HepG2 (cell line): ENCODE measurements around the gene CHI3L1. TPM values are rescaled to one million over a fixed set of nuclear protein-coding genes. Genes with fewer than 3 reads are reported as not detected.

Source experiments
- ATAC-seq: fragments of 200-7000 bp; cut with Tn5 transposase; 3 replicates; pipeline ENCODE4 v1.9.1; 2020; ENCODE audit warnings: mild to moderate bottlenecking, moderate library complexity
- BruUV-seq: library from RNA; stranded (reverse); fragments of 400-500 nt; replicated peaks from 2 replicates; lab custom pipeline; 2021; lab: Mats Ljungman, UMichigan
- CTCF ChIA-PET: fragments of 300-600 bp; formaldehyde crosslinking; extraction: SDS; loops from one replicate; lab custom pipeline; 2021; ENCODE audit warnings: low total read pairs, inconsistent platforms, low intra/inter-chr PET ratio; lab: Yijun Ruan, JAX
- POLR2A ChIA-PET: fragments of 350-600 bp; sonication (Branson Sonifier 250); formaldehyde crosslinking; loops from one replicate; lab custom pipeline; 2020; ENCODE audit warnings: antibody characterized with exemption, inconsistent platforms; lab: Yijun Ruan, JAX
- DNase-seq: peaks from one replicate; pipeline ENCODE4 v3.0.0-alpha.2; 2015; ENCODE audit warnings: low spot score
- FAIRE-seq: peaks from 3 replicates; lab custom pipeline; 2011; peaks lifted over from hg19 to GRCh38; lab: Jason Lieb, UNC
- H2AFZ ChIP-seq: one replicate; pipeline ENCODE4 v1.6.1; 2011; ENCODE audit warnings: low read length, inconsistent platforms
- H3K27ac ChIP-seq: fragments of 300-600 bp; 3 replicates; pipeline ENCODE4 v1.8.0; 2011; ENCODE audit warnings: mixed run types, mild to moderate bottlenecking, mixed read lengths, low read length, inconsistent platforms; ENCODE audit not compliant: insufficient read depth; ENCODE audit errors: extremely low read length
- H3K27me3 ChIP-seq, 2 experiments: fragments of 200-600 bp in 1 of 2; 2 replicates in 1 of 2; 3 replicates in 1 of 2; pipeline versions ENCODE4 v1.6.0 to v1.8.0; 2011; ENCODE audit warnings: low read length in 2 of 2, mild to moderate bottlenecking in 2 of 2, moderate library complexity in 2 of 2, inconsistent platforms in 1 of 2; ENCODE audit not compliant: insufficient read depth in 2 of 2, control insufficient read depth in 1 of 2
- H3K36me3 ChIP-seq, 2 experiments: fragments of 200-600 bp in 1 of 2; replicated peaks in 1 of 2; 2 replicates in 1 of 2; 3 replicates in 1 of 2; pipeline versions ENCODE4 v1.5.1 to v1.8.0; 2011; ENCODE audit warnings: low read length in 2 of 2, inconsistent platforms in 1 of 2; ENCODE audit not compliant: insufficient read depth in 2 of 2, control insufficient read depth in 1 of 2
- H3K4me1 ChIP-seq: 2 replicates; pipeline ENCODE4 v1.5.1; 2012; ENCODE audit warnings: low read length, inconsistent platforms; ENCODE audit not compliant: insufficient read depth
- H3K4me2 ChIP-seq: 2 replicates; pipeline ENCODE4 v1.6.0; 2011; ENCODE audit warnings: low read depth, low read length, inconsistent platforms
- H3K4me3 ChIP-seq, 3 experiments: fragments of 200-600 bp in 1 of 3; sonication (generic), shearing (Covaris generic) in 1 of 3; replicated peaks in 1 of 3; 2 replicates each; pipeline ENCODE4 v1.5.1; 2011 to 2016; ENCODE audit warnings: low read length in 3 of 3, inconsistent platforms in 2 of 3, low read depth in 2 of 3, mild to moderate bottlenecking in 2 of 3, control low read depth in 1 of 3, mixed read lengths in 1 of 3; ENCODE audit not compliant: insufficient read depth in 1 of 3
- H3K79me2 ChIP-seq: one replicate; pipeline ENCODE4 v1.6.1; 2011; ENCODE audit warnings: low read length, inconsistent platforms; ENCODE audit not compliant: insufficient read depth
- H3K9ac ChIP-seq: 2 replicates; pipeline ENCODE4 v1.6.0; 2011; ENCODE audit warnings: mild to moderate bottlenecking, low read depth, low read length, inconsistent platforms; ENCODE audit not compliant: insufficient read depth
- H3K9me3 ChIP-seq: 2 replicates; pipeline ENCODE4 v1.5.1; 2012; ENCODE audit warnings: mild to moderate bottlenecking, low read length
- H4K20me1 ChIP-seq: 2 replicates; pipeline ENCODE4 v1.6.0; 2011; ENCODE audit warnings: inconsistent platforms, mild to moderate bottlenecking, low read length, moderate library complexity; ENCODE audit not compliant: insufficient read depth
- AHDC1 ChIP-seq: sonication (generic); formaldehyde crosslinking; IDR thresholded peaks from 2 replicates; pipeline ENCODE4 v1.5.1; 2020; ENCODE audit warnings: mild to moderate bottlenecking, missing genetic modification reagents, borderline replicate concordance
- PRMT3 ChIP-seq: sonication (generic); formaldehyde crosslinking; IDR thresholded peaks from 2 replicates; pipeline ENCODE4 v1.8.1; 2022; ENCODE audit warnings: low read depth, mild to moderate bottlenecking, moderate library complexity, missing genetic modification reagents, borderline replicate concordance
- SMC3 ChIP-seq: IDR thresholded peaks from 2 replicates; pipeline ENCODE4 v1.6.1; 2011; ENCODE audit warnings: low read length, improper control_type of control experiment
- ZNF275 ChIP-seq: sonication (generic); formaldehyde crosslinking; IDR thresholded peaks from 2 replicates; pipeline ENCODE4 v1.8.0; 2022; ENCODE audit warnings: missing genetic modification reagents, mild to moderate bottlenecking, inconsistent platforms, borderline replicate concordance
- ZNF629 ChIP-seq: sonication (generic); formaldehyde crosslinking; conservative IDR thresholded peaks from 2 replicates; pipeline ENCODE4 v1.5.0; 2020; ENCODE audit warnings: missing genetic modification reagents
- ZNF776 ChIP-seq: sonication (generic); formaldehyde crosslinking; IDR thresholded peaks from 2 replicates; pipeline ENCODE4 v1.4.0; 2020; ENCODE audit warnings: mild to moderate bottlenecking, missing genetic modification reagents
- WGBS: methylation state at CpG from one replicate; pipeline ENCODE4 v1.1.6; 2017; ENCODE audit warnings: low lambda C conversion rate; 5-methylcytosine and 5-hydroxymethylcytosine counted together
- in situ Hi-C: cut with HindIII; loops from 2 replicates; pipeline ENCODE4 v1.10.0; 2017; ENCODE audit warnings: low pct_unique_long_range_greater_than_20kb; ENCODE audit not compliant: extremely low pct_ligation_motif_present
- intact Hi-C: fragments of 100-400 bp; cut with micrococcal nuclease; formaldehyde crosslinking; loops from one replicate; pipeline ENCODE4 v1.10.0; 2022; ENCODE audit not compliant: unreplicated experiment
- polyA plus RNA-seq, 8 experiments: library from polyadenylated mRNA; depleted of rRNA in 3 of 8; stranded (reverse) in 7 of 8; unstranded in 1 of 8; fragments of >200 nt; fragmentation: Illumina TruSeq in 4 of 8; extraction: Trizol in 4 of 8; gene quantifications; 2 replicates each; pipeline versions ENCODE4 v1.2.1 to v1.2.3, GENCODE V29; 2011 to 2016; ENCODE audit warnings: low read depth in 4 of 8, missing spikeins in 1 of 8, mixed read lengths in 1 of 8; ENCODE audit not compliant: insufficient read depth in 1 of 8
- total RNA-seq, 5 experiments: library from RNA; depleted of rRNA; stranded (reverse); fragments of >200 nt; fragmentation: Illumina TruSeq; extraction: Trizol; gene quantifications; 2 replicates each; pipeline ENCODE4 v1.2.3, GENCODE V29; 2016; ENCODE audit warnings: low read depth in 1 of 5

The CHI3L1 gene
- total and polyA plus RNA-seq, 2 of the 13 experiments (the other 11 are each of a cell fraction or from before 2014, with no cell fraction given), result 0.09 to 0.13 TPM

- TF ChIP-seq AHDC1 (CRISPR knock-in tag) (no peak), PRMT3 (CRISPR knock-in tag) (no peak)
Observed at GRCh38 chr1:203217139-203217655, 30.7 kb upstream of the CHI3L1 start (continued).

- H3K36me3 ChIP-seq, result no peaks in the 10 kb centered on the region
- no peaks in the 10 kb centered on the region for H3K9me3 ChIP-seq
- POLR2A ChIA-PET, result interaction anchor here (0.6 kb wide), 1 partner anchor 86 kb away, joined by 3 read pairs; no protein-coding TSS in a partner anchor
- no peaks in the 10 kb centered on the region for H4K20me1 ChIP-seq
- in situ Hi-C loops, result loop anchor here (5.0 kb wide), 3 partner anchors 49 to 179 kb away; no protein-coding TSS in a partner anchor
- ATAC-seq, result peak; percentile 84
- H3K4me3 ChIP-seq, result no peak overlapping the region
- DNase-seq, result peak; percentile 53
- WGBS, result 9% methylated on average over 11 of the region's 19 CpGs
- no peak overlapping the region for H3K27ac ChIP-seq
- H3K4me2 ChIP-seq, result no peak overlapping the region
- no peak overlapping the region for H3K9ac ChIP-seq
- H3K79me2 ChIP-seq, result no peaks in the 10 kb centered on the region
- H2AFZ ChIP-seq, result no peak overlapping the region
- peaks cover 0 to 22% of the 10 kb centered on the region in 2 experiments; a peak in 3 of 5 replicates for H3K27me3 ChIP-seq
- H3K4me1 ChIP-seq, result peaks cover 5% of the 10 kb centered on the region
- BruUV-seq, result no TSS peak
- FAIRE-seq, result peak; percentile 79
- CTCF ChIA-PET, result interaction anchor here (1.2 to 2.4 kb wide), 4 partner anchors 50 to 178 kb away, joined by 3 to 17 read pairs (median 14); no protein-coding TSS in a partner anchor
- intact Hi-C loops, result loop anchor here (1.0 to 5.0 kb wide), 3 partner anchors 50 to 179 kb away; no protein-coding TSS in a partner anchor
- TF ChIP-seq AHDC1 (CRISPR knock-in tag), result no peak
- TF ChIP-seq ZNF629 (CRISPR knock-in tag), result no peak
- no peak for TF ChIP-seq ZNF275 (CRISPR knock-in tag)
- TF ChIP-seq SMC3, result peak; percentile 79
- TF ChIP-seq ZNF776, result no peak
Observed at GRCh38 chr1:203216274-203217138, 30.0 kb upstream of the CHI3L1 start.
